HCT116 (cell line): ENCODE data around the gene SDCBP2. TPM values are rescaled to one million over a fixed set of nuclear protein-coding genes. Genes with fewer than 3 reads are reported as not detected.

ENCODE experiments used
- ATAC-seq: fragments of 200-7000 bp; cut with Tn5 transposase; 2 replicates; pipeline ENCODE4 v1.9.1; 2020; ENCODE audit warnings: mild to moderate bottlenecking, moderate library complexity
- BruUV-seq: library from RNA; stranded (reverse); fragments of 400-500 nt; replicated peaks from 2 replicates; lab custom pipeline; 2021; lab: Mats Ljungman, UMichigan
- CTCF ChIA-PET: fragments of 300-600 bp; sonication (Branson Sonifier 250); formaldehyde crosslinking; loops from one replicate; lab custom pipeline; 2021; ENCODE audit warnings: antibody characterized with exemption; lab: Charles Lee
- POLR2A ChIA-PET: fragments of 300-600, 350-600 bp; sonication (Branson Sonifier 250); formaldehyde crosslinking; loops from one replicate; lab custom pipeline; 2021; ENCODE audit warnings: antibody characterized with exemption; lab: Charles Lee
- RAD21 ChIA-PET, 2 experiments: fragments of 300-600 bp; sonication (Branson Sonifier 250); formaldehyde crosslinking; loops; one replicate each; lab custom pipeline; 2023; ENCODE audit warnings: low total read pairs in 2 of 2; ENCODE audit not compliant: uncharacterized antibody in 2 of 2, unreplicated experiment in 2 of 2, low non-redundant PET in 1 of 2; lab: Charles Lee
- DNase-seq: peaks from one replicate; pipeline ENCODE4 v3.0.0-alpha.2; 2010; ENCODE audit warnings: low read depth, low spot score
- H2AFZ ChIP-seq: fragments of 200-600 bp; shearing (Covaris generic), sonication (generic); 2 replicates; pipeline ENCODE4 v1.6.1; 2017; ENCODE audit warnings: low read depth, mixed run types, mixed read lengths, antibody characterized with exemption, low read length; ENCODE audit not compliant: poor library complexity, severe bottlenecking
- H3K27ac ChIP-seq: 2 replicates; pipeline ENCODE4 v1.5.1; 2012; ENCODE audit warnings: low read depth, low read length
- H3K27me3 ChIP-seq: fragments of 200-600 bp; sonication (generic); 2 replicates; pipeline ENCODE4 v1.6.1; 2016; ENCODE audit warnings: mixed run types, low read length, mixed read lengths; ENCODE audit not compliant: insufficient read depth
- H3K36me3 ChIP-seq, 2 experiments: fragments of 200-500 bp in 1 of 2; fragments of 200-600 bp in 1 of 2; sonication (Bioruptor generic) in 1 of 2; sonication (generic) in 1 of 2; 2 replicates each; pipeline versions ENCODE4 v1.5.1 to v1.6.1; 2014 to 2016; ENCODE audit warnings: low read length in 2 of 2, inconsistent platforms in 1 of 2, mixed read lengths in 1 of 2, mixed run types in 1 of 2; ENCODE audit not compliant: insufficient read depth in 2 of 2, control insufficient read depth in 1 of 2
- H3K4me1 ChIP-seq, 2 experiments: fragments of 200-600 bp in 1 of 2; sonication (generic) in 1 of 2; 2 replicates each; pipeline versions ENCODE4 v1.5.1 to v1.6.1; 2012 to 2017; ENCODE audit warnings: low read length in 2 of 2, inconsistent platforms in 1 of 2, mild to moderate bottlenecking in 1 of 2, mixed read lengths in 1 of 2, mixed run types in 1 of 2, moderate library complexity in 1 of 2; ENCODE audit not compliant: insufficient read depth in 2 of 2, control insufficient read depth in 1 of 2
- H3K4me2 ChIP-seq: fragments of 200-600 bp; sonication (generic); 2 replicates; pipeline ENCODE4 v1.6.1; 2017; ENCODE audit warnings: mixed run types, low read length, mixed read lengths
- H3K4me3 ChIP-seq, 2 experiments: fragments of 200-600 bp in 1 of 2; sonication (generic) in 1 of 2; replicated peaks in 1 of 2; 2 replicates each; pipeline ENCODE4 v1.5.1; 2011 to 2016; ENCODE audit warnings: low read length in 2 of 2, control low read depth in 1 of 2, low read depth in 1 of 2, mild to moderate bottlenecking in 1 of 2, mixed read lengths in 1 of 2, mixed run types in 1 of 2
- H3K79me2 ChIP-seq: fragments of 200-600 bp; sonication (generic); 2 replicates; pipeline ENCODE4 v1.6.1; 2017; ENCODE audit warnings: mild to moderate bottlenecking, mixed run types, low read length, moderate library complexity, mixed read lengths; ENCODE audit not compliant: insufficient read depth
- H3K9ac ChIP-seq: fragments of 200-600 bp; sonication (generic); 2 replicates; pipeline ENCODE4 v1.6.1; 2016; ENCODE audit warnings: low read length, mixed read lengths
- H3K9me2 ChIP-seq: fragments of 200-600 bp; sonication (generic), shearing (Covaris generic); 2 replicates; pipeline ENCODE4 v1.6.1; 2017; ENCODE audit warnings: mixed run types, mild to moderate bottlenecking, moderate library complexity; ENCODE audit not compliant: insufficient read depth
- H3K9me3 ChIP-seq, 2 experiments: fragments of 200-500 bp in 1 of 2; fragments of 200-600 bp in 1 of 2; sonication (Bioruptor generic) in 1 of 2; sonication (generic) in 1 of 2; 2 replicates each; pipeline ENCODE4 v1.6.1; 2014 to 2017; ENCODE audit warnings: low read length in 2 of 2, mixed read lengths in 2 of 2, inconsistent platforms in 1 of 2, low read depth in 1 of 2, mild to moderate bottlenecking in 1 of 2, mixed run types in 1 of 2, moderate library complexity in 1 of 2; ENCODE audit not compliant: control insufficient read depth in 1 of 2, insufficient read depth in 1 of 2
- H4K20me1 ChIP-seq: fragments of 200-600 bp; sonication (generic), shearing (Covaris generic); 2 replicates; pipeline ENCODE4 v1.6.1; 2017; ENCODE audit warnings: mixed run types, mild to moderate bottlenecking, moderate library complexity; ENCODE audit not compliant: insufficient read depth
- ATF3 ChIP-seq: IDR thresholded peaks from 2 replicates; pipeline ENCODE4 v1.6.1; 2012
- CTCF ChIP-seq, 3 experiments: fragments of 200-600 bp in 1 of 3; sonication (generic) in 1 of 3; IDR thresholded peaks in 2 of 3; conservative IDR thresholded peaks in 1 of 3; 2 replicates each; pipeline ENCODE4 v1.5.1; 2012 to 2017; ENCODE audit warnings: low read depth in 2 of 3, low read length in 2 of 3, antibody characterized with exemption in 1 of 3, borderline replicate concordance in 1 of 3, control low read depth in 1 of 3, mild to moderate bottlenecking in 1 of 3, mixed read lengths in 1 of 3, mixed run types in 1 of 3, moderate library complexity in 1 of 3; ENCODE audit not compliant: insufficient read depth in 1 of 3
- EGR1 ChIP-seq: IDR thresholded peaks from 2 replicates; pipeline ENCODE4 v1.6.1; 2012; ENCODE audit warnings: low read depth
- FOSL1 ChIP-seq: IDR thresholded peaks from 2 replicates; pipeline ENCODE4 v1.6.1; 2012; ENCODE audit warnings: low read depth
- MAX ChIP-seq: IDR thresholded peaks from 2 replicates; pipeline ENCODE4 v1.6.1; 2012
- POLR2AphosphoS5 ChIP-seq: IDR thresholded peaks from 2 replicates; pipeline ENCODE4 v1.6.1; 2011; ENCODE audit warnings: mild to moderate bottlenecking, low read depth, low read length, moderate library complexity
- SIN3A ChIP-seq: IDR thresholded peaks from 2 replicates; pipeline ENCODE4 v1.6.1; 2012; ENCODE audit warnings: low read depth
- SP1 ChIP-seq: IDR thresholded peaks from 2 replicates; pipeline ENCODE4 v1.6.1; 2012; ENCODE audit warnings: low read depth
- TCF7L2 ChIP-seq: IDR thresholded peaks from 2 replicates; pipeline ENCODE4 v1.7.0; 2011; ENCODE audit warnings: borderline replicate concordance, inconsistent platforms; ENCODE audit not compliant: insufficient read depth, insufficient read length; ENCODE audit errors: extremely low read depth
- YY1 ChIP-seq: IDR thresholded peaks from 2 replicates; pipeline ENCODE4 v1.6.1; 2011; ENCODE audit warnings: low read length, low read depth, moderate library complexity, mild to moderate bottlenecking; ENCODE audit not compliant: insufficient replicate concordance; ENCODE audit errors: extremely low read depth
- ZNF274 ChIP-seq: fragments of 200-500 bp; sonication (Bioruptor generic); IDR thresholded peaks from 2 replicates; pipeline ENCODE4 v1.6.1; 2014; ENCODE audit warnings: mild to moderate bottlenecking, low read depth, low read length, inconsistent platforms
- intact Hi-C: fragments of 100-400 bp; cut with micrococcal nuclease; formaldehyde crosslinking; loops from 2 replicates; pipeline ENCODE4 v1.10.0; 2022
- total RNA-seq: library from RNA; stranded (reverse); gene quantifications from one replicate; pipeline ENCODE4 v1.2.1, GENCODE V29; 2021; ENCODE audit not compliant: unreplicated experiment
- TF ChIP-seq, protein P1 (sequence below): IDR thresholded peaks from 2 replicates; pipeline ENCODE4 v1.6.1; 2011; ENCODE audit warnings: mild to moderate bottlenecking, low read length, moderate library complexity; ENCODE audit not compliant: insufficient replicate concordance; ENCODE audit errors: extremely low read depth
- TF ChIP-seq, protein P2 (sequence below): IDR thresholded peaks from 2 replicates; pipeline ENCODE4 v1.6.1; 2012; ENCODE audit warnings: low read depth

SDCBP2 gene
- total RNA-seq, 1 experiment from 2014 or later = 3.4 TPM

GRCh38 chr20:1327827-1328679 lies 886 bp downstream of the SDCBP2 start:
- H2AFZ ChIP-seq = no peak overlapping the region
- RAD21 ChIA-PET = interaction anchor here in 1 of 2 experiments (0.5 kb wide), 1 partner anchor 56 kb away, joined by 4 read pairs; no protein-coding TSS in a partner anchor
- no TSS peak for BruUV-seq
- no peaks in the 10 kb centered on the region for H4K20me1 ChIP-seq
- H3K4me3 ChIP-seq = no peak overlapping the region; a peak in 1 of 4 replicates
- H3K27me3 ChIP-seq = no peaks in the 10 kb centered on the region
- POLR2A ChIA-PET = no interaction called here
- intact Hi-C loops = loop anchor here (5.0 kb wide), 2 partner anchors 64 to 139 kb away; partner anchors contain the start of genes FKBP1A and NSFL1C
- H3K4me1 ChIP-seq = peaks cover 32 to 52% of the 10 kb centered on the region in 2 experiments
- peak overlapping the region; percentile 94 for H3K4me2 ChIP-seq
- TF ChIP-seq CTCF (IDR thresholded peaks at IDR 0.05 in 2 of 3, conservative IDR thresholded peaks at IDR 0.05 in 1 of 3; ENCODE audit: borderline replicate concordance in 1 of 3, insufficient read depth in 1 of 3, low read depth in 2 of 3, low read length in 2 of 3) (no peak), SP1 (no peak), ATF3 (no peak), ZNF274 (no peak), FOSL1 (no peak), EGR1 (no peak), YY1 (no peak), TCF7L2 (no peak), MAX (no peak), SIN3A (no peak), POLR2AphosphoS5 (no peak)
- TF ChIP-seq, protein P1, sequence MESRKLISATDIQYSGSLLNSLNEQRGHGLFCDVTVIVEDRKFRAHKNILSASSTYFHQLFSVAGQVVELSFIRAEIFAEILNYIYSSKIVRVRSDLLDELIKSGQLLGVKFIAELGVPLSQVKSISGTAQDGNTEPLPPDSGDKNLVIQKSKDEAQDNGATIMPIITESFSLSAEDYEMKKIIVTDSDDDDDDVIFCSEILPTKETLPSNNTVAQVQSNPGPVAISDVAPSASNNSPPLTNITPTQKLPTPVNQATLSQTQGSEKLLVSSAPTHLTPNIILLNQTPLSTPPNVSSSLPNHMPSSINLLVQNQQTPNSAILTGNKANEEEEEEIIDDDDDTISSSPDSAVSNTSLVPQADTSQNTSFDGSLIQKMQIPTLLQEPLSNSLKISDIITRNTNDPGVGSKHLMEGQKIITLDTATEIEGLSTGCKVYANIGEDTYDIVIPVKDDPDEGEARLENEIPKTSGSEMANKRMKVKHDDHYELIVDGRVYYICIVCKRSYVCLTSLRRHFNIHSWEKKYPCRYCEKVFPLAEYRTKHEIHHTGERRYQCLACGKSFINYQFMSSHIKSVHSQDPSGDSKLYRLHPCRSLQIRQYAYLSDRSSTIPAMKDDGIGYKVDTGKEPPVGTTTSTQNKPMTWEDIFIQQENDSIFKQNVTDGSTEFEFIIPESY = no peak
- TF ChIP-seq, protein P2, sequence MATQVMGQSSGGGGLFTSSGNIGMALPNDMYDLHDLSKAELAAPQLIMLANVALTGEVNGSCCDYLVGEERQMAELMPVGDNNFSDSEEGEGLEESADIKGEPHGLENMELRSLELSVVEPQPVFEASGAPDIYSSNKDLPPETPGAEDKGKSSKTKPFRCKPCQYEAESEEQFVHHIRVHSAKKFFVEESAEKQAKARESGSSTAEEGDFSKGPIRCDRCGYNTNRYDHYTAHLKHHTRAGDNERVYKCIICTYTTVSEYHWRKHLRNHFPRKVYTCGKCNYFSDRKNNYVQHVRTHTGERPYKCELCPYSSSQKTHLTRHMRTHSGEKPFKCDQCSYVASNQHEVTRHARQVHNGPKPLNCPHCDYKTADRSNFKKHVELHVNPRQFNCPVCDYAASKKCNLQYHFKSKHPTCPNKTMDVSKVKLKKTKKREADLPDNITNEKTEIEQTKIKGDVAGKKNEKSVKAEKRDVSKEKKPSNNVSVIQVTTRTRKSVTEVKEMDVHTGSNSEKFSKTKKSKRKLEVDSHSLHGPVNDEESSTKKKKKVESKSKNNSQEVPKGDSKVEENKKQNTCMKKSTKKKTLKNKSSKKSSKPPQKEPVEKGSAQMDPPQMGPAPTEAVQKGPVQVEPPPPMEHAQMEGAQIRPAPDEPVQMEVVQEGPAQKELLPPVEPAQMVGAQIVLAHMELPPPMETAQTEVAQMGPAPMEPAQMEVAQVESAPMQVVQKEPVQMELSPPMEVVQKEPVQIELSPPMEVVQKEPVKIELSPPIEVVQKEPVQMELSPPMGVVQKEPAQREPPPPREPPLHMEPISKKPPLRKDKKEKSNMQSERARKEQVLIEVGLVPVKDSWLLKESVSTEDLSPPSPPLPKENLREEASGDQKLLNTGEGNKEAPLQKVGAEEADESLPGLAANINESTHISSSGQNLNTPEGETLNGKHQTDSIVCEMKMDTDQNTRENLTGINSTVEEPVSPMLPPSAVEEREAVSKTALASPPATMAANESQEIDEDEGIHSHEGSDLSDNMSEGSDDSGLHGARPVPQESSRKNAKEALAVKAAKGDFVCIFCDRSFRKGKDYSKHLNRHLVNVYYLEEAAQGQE = no peak
- no peak for ATAC-seq
- CTCF ChIA-PET = interaction anchor here (0.5 kb wide), 1 partner anchor 112 kb away, joined by 3 read pairs; no protein-coding TSS in a partner anchor
- H3K36me3 ChIP-seq = 0 out of 4 replicates have a peak, but pooled peaks cover 0 to 3% of the 10 kb centered on the region in 2 experiments
- DNase-seq = no peak
- no peaks in the 10 kb centered on the region for H3K9me2 ChIP-seq
- peaks cover 76% of the 10 kb centered on the region for H3K79me2 ChIP-seq
- H3K9me3 ChIP-seq = no peaks in the 10 kb centered on the region
- peak overlapping the region; percentile 36 for H3K27ac ChIP-seq
- peak overlapping the region; percentile 99 for H3K9ac ChIP-seq
